GM21576 (cell line): ENCODE results near the gene ARG2.
"Not testable (repeated sequence)": the region's sequence is repeated elsewhere in the genome, so short reads cannot be mapped to it uniquely, and the experiment has no call there.

Source experiments
- ATAC-seq: cut with Tn5 transposase; IDR thresholded peaks from one replicate; pipeline ENCODE4 v1.9.1; 2021; ENCODE audit warnings: mild to moderate bottlenecking, moderate library complexity; ENCODE audit not compliant: unreplicated experiment

ARG2 gene

GRCh38 chr14:67584978-67585377 lies 34.7 kb upstream of the ARG2 start:
- no peak for ATAC-seq

DNA sequence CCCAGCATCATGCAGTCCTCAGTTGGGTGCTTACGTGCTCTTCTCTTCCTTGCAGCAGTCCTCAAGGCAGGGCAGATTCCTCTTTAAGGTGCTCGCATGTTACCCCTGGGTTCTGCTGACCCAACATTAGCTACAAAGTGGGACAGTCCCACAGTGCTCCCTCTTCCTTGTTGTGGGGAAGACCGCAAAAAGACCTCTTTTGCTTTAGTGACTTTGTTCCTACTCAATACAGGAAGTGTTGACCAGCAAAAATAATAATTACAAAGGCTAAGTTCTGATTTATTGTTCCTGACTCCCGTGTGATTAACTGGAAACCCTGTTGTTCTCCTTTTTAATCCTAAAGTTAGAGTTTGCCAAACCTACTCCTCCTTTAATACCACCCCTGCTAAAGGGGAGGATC lies 33.4 kb upstream of the ARG2 start:
- ATAC-seq: no peak

DNA sequence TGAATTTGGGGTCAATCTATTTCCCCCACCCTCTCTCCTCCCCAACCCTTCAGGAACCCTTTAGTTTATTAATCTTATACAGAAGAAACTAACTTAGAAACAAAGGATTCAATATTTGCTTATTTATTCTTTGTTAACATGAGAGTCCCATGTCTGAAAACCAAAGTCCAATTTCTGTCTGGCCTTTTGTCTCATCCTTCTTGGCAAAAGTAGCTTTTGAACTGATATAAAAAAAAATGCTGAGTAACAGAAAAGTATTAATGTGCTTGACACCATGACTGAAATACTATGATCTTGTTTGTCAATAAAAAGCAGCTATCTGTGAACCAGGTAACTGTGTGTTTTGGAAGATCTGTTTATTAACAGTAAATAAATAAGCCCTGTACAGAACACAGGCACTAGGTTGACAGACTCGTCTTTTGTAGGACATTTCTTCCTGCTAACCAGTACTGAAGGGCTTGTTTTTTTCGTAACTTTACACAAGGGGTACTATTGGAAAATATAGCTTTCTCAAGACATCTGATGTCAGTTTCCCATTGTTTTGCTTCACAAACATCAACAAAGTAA lies 30.4 kb upstream of the ARG2 start:
- ATAC-seq: no peak

GRCh38 chr14:67593650-67594049 lies 26.1 kb upstream of the ARG2 start:
- not testable (repeated sequence) for ATAC-seq

- ATAC-seq: no peak
Observed at GRCh38 chr14:67595392-67595791, 24.3 kb upstream of the ARG2 start.

- peak; percentile 87 for ATAC-seq
Observed at GRCh38 chr14:67599698-67600561, 19.8 kb upstream of the ARG2 start, which contains the start of gene PIGH. Gene PIGH (minus strand): TSS chr14:67600268. CDS start chr14:67600203, 65 bp downstream.

DNA sequence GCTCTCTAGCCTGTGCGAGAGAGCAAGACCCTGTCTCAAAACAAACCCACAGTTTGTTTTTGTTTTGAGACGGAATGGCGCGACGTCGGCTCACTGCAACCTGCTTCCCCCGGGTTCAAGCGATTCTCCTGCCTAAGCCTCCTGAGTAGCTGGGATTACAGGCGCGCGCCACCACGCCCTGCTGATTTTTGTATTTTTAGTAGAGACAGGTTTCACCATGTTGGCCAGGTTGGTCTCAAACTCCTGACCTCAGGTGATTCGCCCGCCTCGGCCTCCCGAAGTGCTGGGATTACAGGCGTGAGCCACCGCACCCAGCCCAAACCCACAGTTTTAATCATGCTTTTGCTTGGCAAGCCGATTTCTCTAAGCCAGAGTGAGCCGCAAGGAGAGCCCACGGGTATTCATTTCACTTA lies 19.2 kb upstream of the ARG2 start:
- not testable (repeated sequence) for ATAC-seq

DNA sequence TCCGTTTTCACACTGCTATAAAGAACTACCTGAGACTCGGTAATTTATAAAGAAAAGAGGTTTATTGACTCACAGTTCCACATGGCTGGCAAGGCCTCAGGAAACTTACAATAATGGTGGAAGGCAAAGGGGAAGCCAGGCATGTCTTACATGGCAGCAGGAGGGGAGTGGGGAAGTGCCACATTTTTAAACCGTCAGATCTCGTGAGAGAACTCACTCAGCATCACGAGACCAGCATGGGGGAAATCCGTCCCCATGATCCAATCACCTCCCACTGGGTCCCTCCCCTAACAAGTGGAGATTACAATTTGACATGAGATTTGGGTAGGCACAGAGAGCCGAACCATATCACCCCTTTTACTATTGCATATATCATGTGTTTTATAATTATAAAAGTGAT lies 17.6 kb upstream of the ARG2 start:
- ATAC-seq: no peak

- ATAC-seq: peak; percentile 66
Observed at GRCh38 chr14:67602995-67603545, 16.6 kb upstream of the ARG2 start.

GRCh38 chr14:67607646-67608045 lies 12.1 kb upstream of the ARG2 start:
- ATAC-seq: no peak

DNA sequence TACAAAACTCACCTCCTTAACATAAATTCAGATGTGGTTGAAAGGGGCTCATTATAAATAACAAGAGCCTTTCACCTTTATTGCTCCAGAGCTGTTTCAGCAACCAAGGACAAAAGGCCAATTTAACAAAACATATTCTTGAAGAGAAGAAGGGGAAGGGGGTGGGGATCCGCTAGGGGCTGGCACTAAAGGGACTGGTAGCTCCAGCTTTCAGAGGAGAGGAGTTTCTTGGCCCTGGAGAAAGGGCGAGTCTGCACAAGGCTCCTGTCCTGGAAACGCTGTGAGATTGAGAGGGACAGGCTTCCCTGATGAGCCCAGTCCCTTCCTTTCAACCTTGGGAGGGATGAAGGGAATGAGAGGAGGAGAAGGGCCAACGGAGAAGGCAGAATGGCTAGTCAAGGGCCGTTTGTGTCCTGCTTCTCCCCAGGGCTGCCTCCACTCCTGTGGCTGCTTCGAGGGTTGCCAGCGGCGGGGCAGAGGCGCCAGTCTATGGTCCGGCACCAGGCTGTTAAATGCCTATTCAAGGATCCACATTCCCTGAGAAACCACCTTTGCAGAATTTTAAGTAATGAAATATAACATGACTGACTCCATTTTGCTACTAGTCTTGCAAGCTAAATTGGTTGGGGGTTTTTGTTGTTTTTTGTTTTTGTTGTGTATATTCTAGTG lies 9.9 kb upstream of the ARG2 start:
- no peak for ATAC-seq

GRCh38 chr14:67610491-67610890 lies 9.2 kb upstream of the ARG2 start:
- no peak for ATAC-seq

GRCh38 chr14:67618617-67619063 lies 1.1 kb upstream of the ARG2 start:
- ATAC-seq: no peak

DNA sequence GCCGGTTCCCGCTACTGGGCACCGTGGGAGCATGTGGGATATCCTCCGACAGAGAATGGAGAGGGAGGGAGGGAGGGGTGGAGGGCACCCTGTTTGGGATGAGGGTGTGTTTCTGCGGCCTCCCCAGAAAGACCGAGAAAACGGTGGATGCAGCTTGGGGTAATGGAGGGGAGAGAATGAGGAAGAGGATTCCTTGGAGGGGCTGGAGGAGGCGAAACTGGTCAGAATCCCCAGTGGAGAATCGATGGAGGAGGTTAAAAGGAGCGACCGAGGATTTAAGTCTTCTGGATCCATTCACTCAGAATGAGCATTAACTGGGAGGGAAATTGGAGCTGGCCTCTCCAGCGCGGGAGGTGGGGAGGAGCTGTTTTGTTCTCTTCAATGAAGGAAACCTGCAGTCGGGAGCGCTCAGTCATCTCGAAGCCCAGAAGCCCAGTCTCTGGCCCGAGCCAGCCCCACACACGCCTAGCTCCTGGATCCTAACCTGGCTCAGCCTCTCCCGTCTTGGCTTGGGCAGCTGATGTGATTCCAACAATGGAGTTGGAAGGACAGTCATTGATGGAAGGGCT lies 581 bp downstream of the ARG2 start:
- no peak for ATAC-seq

DNA sequence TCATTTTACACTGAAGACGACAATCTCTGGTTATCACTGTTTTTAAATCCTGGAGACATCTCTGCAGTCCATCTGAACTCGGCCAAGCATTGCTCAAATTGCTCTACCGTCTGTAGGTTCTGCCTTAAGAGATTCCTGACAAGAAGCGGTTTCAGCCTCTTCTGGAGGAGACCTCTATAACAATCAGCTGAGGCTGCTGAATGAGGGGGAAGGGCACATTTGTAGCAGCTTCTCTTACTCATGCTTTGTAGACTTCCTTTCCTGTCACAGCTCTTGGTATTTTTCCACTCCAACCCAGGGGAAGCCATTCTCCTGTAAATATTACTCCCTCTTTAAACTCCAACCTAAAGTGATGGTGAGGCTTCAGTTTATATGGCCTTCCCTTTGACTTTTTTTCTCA lies 3.0 kb downstream of the ARG2 start:
- no peak for ATAC-seq

GRCh38 chr14:67623114-67623513 lies 3.4 kb downstream of the ARG2 start:
- no peak for ATAC-seq

DNA sequence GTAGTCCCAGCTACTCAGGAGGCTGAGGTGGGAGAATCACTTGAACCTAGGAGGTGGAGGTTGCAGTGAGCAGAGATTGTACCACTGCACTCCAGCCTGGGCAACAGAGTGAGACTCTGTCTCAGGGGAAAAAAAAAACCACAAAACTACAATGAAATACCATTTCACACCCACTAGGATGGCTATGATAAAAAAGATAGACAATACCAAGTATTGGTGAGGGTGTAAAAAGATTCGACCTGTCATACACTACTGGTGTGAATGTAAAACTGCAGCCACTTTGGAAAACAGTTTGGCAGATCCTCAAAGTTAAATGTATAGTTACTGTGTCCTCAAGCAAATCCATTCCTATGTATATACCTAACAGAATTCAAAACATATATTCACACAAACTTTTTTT lies 6.4 kb downstream of the ARG2 start:
- ATAC-seq: not testable (repeated sequence)

- ATAC-seq: no peak
Observed at GRCh38 chr14:67627519-67627918, 7.8 kb downstream of the ARG2 start.

DNA sequence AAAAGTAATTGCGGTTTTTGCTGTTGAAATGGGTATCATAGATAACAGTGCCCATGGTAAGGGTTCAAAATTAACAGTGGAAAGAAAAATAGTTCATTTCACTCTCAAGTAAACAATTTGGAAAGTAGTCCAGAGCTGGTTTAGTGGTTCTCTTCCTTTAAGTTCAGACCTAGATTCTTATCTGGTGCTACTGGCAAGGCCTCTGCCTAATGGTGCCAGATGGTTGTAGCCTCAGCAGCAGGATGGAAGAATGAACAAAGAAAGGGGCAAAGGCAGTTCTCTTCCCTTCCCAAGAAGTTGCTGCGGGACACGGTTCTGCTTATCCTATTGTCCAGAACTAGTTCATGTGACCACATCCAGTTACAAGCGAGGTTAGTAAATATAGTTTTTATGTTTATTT lies 10.5 kb downstream of the ARG2 start:
- ATAC-seq: no peak

DNA sequence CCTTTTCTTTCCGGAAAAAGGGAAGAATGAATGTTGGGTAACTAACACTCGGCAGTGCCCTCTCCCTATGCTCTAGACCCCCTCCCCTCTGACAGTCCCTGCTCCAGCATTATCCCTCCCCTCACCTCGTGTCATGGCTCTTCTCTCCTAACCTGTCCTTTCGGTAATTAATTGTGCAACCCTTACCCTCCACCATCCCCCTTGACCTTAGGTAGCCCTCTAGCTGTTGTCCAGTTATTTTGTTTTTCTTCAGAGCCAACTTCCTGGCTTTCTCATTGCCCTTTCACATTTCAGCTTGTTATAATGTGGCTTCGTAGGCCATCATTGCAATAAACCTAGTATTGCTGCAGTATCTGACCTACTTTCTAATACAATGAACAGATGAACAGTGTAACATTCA lies 11.2 kb downstream of the ARG2 start:
- ATAC-seq: no peak

DNA sequence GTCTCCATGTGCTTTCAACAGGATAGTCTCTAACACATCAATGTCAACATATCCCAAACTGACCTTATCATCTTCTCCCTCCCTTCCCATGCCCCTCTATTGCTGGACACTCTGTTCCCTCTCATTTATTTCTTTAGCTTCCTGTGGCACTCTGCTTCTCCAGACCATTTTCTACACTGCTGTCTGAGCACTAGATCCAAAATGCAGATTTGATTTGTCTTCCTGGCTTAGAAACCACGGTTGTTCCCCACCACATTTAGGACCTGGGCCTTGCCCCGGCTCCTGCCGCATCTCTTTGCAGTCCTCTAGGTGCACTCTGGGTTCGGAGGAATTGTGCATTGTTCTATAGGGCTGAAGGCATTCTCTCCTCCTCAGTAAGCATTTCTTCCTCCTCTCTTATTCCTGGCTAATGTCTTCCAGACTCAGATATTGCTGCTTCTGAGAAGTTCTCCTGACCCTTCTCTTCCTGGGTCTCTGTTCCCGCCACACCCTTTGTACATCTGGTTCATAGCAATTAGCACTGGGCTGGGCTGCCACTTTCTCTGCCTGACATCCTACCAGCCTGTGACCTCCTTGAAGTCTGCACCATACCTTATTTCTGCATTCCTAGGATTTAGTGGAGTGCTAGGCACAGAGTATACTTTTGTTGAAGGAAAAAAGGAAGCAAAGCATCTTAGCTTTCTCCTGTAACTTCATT lies 13.9 kb downstream of the ARG2 start:
- no peak for ATAC-seq
